Colon (tissue), 2 donors: ENCODE data around the gene RPS6KA2.

Experiments
- FAIRE-seq: peaks from 2 replicates; lab custom pipeline; 2012; peaks lifted over from hg19 to GRCh38; lab: Jason Lieb, UNC
- donor health status: control.
- donor health status: control.

Gene RPS6KA2

GRCh38 chr6:166656230-166657151 is 29.4 kb upstream of the RPS6KA2 start:
- FAIRE-seq, result no peak

GRCh38 chr6:166655713-166656229 is 28.7 kb upstream of the RPS6KA2 start:
- FAIRE-seq, result no peak

- FAIRE-seq, result no peak
Observed at GRCh38 chr6:166655251-166655650, 28.2 kb upstream of the RPS6KA2 start.

- no peak for FAIRE-seq
Observed at GRCh38 chr6:166654573-166654972, 27.5 kb upstream of the RPS6KA2 start.

GRCh38 chr6:166653639-166653941 is 26.5 kb upstream of the RPS6KA2 start:
- no peak for FAIRE-seq

- no peak for FAIRE-seq
Observed at GRCh38 chr6:166650824-166651807, 24.1 kb upstream of the RPS6KA2 start.

- no peak for FAIRE-seq
Observed at GRCh38 chr6:166650047-166650446, 23.0 kb upstream of the RPS6KA2 start.

GRCh38 chr6:166648846-166649245 is 21.8 kb upstream of the RPS6KA2 start:
- FAIRE-seq, result no peak

- FAIRE-seq, result no peak
Observed at GRCh38 chr6:166647896-166648295, 20.8 kb upstream of the RPS6KA2 start.

- FAIRE-seq, result no peak
Observed at GRCh38 chr6:166646716-166647115, 19.7 kb upstream of the RPS6KA2 start.

- FAIRE-seq, result no peak
Observed at GRCh38 chr6:166645896-166646295, 18.8 kb upstream of the RPS6KA2 start.

- FAIRE-seq, result no peak
Observed at GRCh38 chr6:166644681-166645080, 17.6 kb upstream of the RPS6KA2 start.

GRCh38 chr6:166643891-166644590 is 17.0 kb upstream of the RPS6KA2 start:
- no peak for FAIRE-seq

GRCh38 chr6:166642646-166643045 is 15.6 kb upstream of the RPS6KA2 start:
- no peak for FAIRE-seq

GRCh38 chr6:166640342-166641043 is 13.4 kb upstream of the RPS6KA2 start:
- FAIRE-seq, result no peak

- no peak for FAIRE-seq
Observed at GRCh38 chr6:166639921-166640320, 12.9 kb upstream of the RPS6KA2 start.

GRCh38 chr6:166638573-166638964 is 11.5 kb upstream of the RPS6KA2 start:
- FAIRE-seq, result no peak

GRCh38 chr6:166637812-166638572 is 10.9 kb upstream of the RPS6KA2 start:
- no peak for FAIRE-seq

- FAIRE-seq, result no peak
Observed at GRCh38 chr6:166636934-166637333, 9.9 kb upstream of the RPS6KA2 start.

- no peak for FAIRE-seq
Observed at GRCh38 chr6:166636191-166636933, 9.3 kb upstream of the RPS6KA2 start.
